ENCODE results near the gene CYP4F22. TPM values are rescaled to one million over a fixed set of nuclear protein-coding genes. Genes with fewer than 3 reads are reported as not detected.
"Not testable (repeated sequence)": the region's sequence is repeated elsewhere in the genome, so short reads cannot be mapped to it uniquely, and the experiment has no call there.

The CYP4F22 gene
- polyA plus RNA-seq, 3 donors: 0.08 to 1.1 (median 0.33) TPM

GRCh38 chr19:15511671-15512424 is 3.5 kb downstream of the CYP4F22 start:
- intact Hi-C loops (cut with micrococcal nuclease): no loop called here
- no peak for TF ChIP-seq CTCF (IDR thresholded peaks at IDR 0.05)
- peaks cover 3 to 4% of the 10 kb centered on the region in 2 donors for H3K36me3 Mint-ChIP-seq
- Histone ChIP-seq H3K9me3 (replicated peaks in 1 of 2; ENCODE audit: control insufficient read depth in 1 of 2, insufficient read depth in 1 of 2, low read length in 2 of 2) (peaks cover 11 to 17% of the 10 kb centered on the region in 2 donors), H3K27me3 (ENCODE audit: control insufficient read depth in 2 of 2, insufficient read depth in 2 of 2, low read length in 2 of 2) (peaks cover 15 to 28% of the 10 kb centered on the region in 2 donors), H3K4me3 (replicated peaks in 1 of 3; ENCODE audit: low read depth in 2 of 3, low read length in 3 of 3) (no peak overlapping the region), H3K9ac (ENCODE audit: insufficient read depth, low read length, poor library complexity, severe bottlenecking) (no peak overlapping the region), H3K79me2 (ENCODE audit: insufficient read depth, low read length) (no peaks in the 10 kb centered on the region), H3K27ac (ENCODE audit: low read depth in 1 of 2, low read length in 2 of 2) (no peak overlapping the region), H3K4me1 (ENCODE audit: control insufficient read depth in 1 of 2, insufficient read depth in 2 of 2, low read length in 2 of 2) (peaks cover 27 to 38% of the 10 kb centered on the region in 2 donors), H3K4me2 (replicated peaks; ENCODE audit: extremely low read depth, low read length, poor library complexity, severe bottlenecking) (no peak overlapping the region), H3K36me3 (replicated peaks in 1 of 2; ENCODE audit: control insufficient read depth in 1 of 2, insufficient read depth in 2 of 2, low read length in 2 of 2) (no peaks in the 10 kb centered on the region), H4K20me1 (ENCODE audit: insufficient read depth, low read length) (no peaks in the 10 kb centered on the region), H2AFZ (ENCODE audit: insufficient read depth, low read depth, low read length, poor library complexity, severe bottlenecking) (no peak overlapping the region)
- peaks cover 29% of the 10 kb centered on the region for H3K4me1 Mint-ChIP-seq
- no peak for DNase-seq
- peaks cover 34 to 38% (median 34%) of the 10 kb centered on the region in 3 donors for H3K27me3 Mint-ChIP-seq (ENCODE audit: low read depth in 3 of 3)
- 97% methylated on average over 6 of the region's 19 CpGs for WGBS (ENCODE audit: insufficient coverage)
- H3K4me3 Mint-ChIP-seq: no peak overlapping the region
- H3K27ac Mint-ChIP-seq: no peak overlapping the region
- H3K9me3 Mint-ChIP-seq: peaks cover 6 to 28% (median 20%) of the 10 kb centered on the region in 7 donors

GRCh38 chr19:15515227-15515625 is 6.9 kb downstream of the CYP4F22 start:
- Mint-ChIP-seq H3K4me1 (peaks cover 15% of the 10 kb centered on the region), H3K27me3 (ENCODE audit: low read depth in 3 of 3) (peaks cover 3 to 15% (median 5%) of the 10 kb centered on the region in 3 donors), H3K4me3 (peak overlapping the region in 1 of 2 donors; percentile 82), H3K27ac (peak overlapping the region; percentile 88 to 94 (median 91)), H3K9me3 (peaks cover 14 to 40% (median 33%) of the 10 kb centered on the region in 7 donors)
- DNase-seq; H3K79me2 ChIP-seq (ENCODE audit: insufficient read depth, low read length); H4K20me1 ChIP-seq (ENCODE audit: insufficient read depth, low read length); H3K36me3 ChIP-seq (replicated peaks in 1 of 2; ENCODE audit: control insufficient read depth in 1 of 2, insufficient read depth in 2 of 2, low read length in 2 of 2); H3K36me3 Mint-ChIP-seq; H3K27me3 ChIP-seq (ENCODE audit: control insufficient read depth in 2 of 2, insufficient read depth in 2 of 2, low read length in 2 of 2); intact Hi-C loops (cut with micrococcal nuclease): not testable (repeated sequence)
- peak overlapping the region; percentile 76 to 80 for H3K27ac ChIP-seq (ENCODE audit: low read depth in 1 of 2, low read length in 2 of 2)
- peaks cover 16 to 20% of the 10 kb centered on the region in 2 donors for H3K4me1 ChIP-seq (ENCODE audit: control insufficient read depth in 1 of 2, insufficient read depth in 2 of 2, low read length in 2 of 2)
- H3K4me3 ChIP-seq (replicated peaks in 1 of 3; ENCODE audit: low read depth in 2 of 3, low read length in 3 of 3): peak overlapping the region in 1 of 3 experiments; percentile 36
- WGBS (ENCODE audit: insufficient coverage): 97% methylated on average over 7 of the region's 9 CpGs
- peak overlapping the region; percentile 19 for H3K9ac ChIP-seq (ENCODE audit: insufficient read depth, low read length, poor library complexity, severe bottlenecking)
- peaks cover 23 to 29% of the 10 kb centered on the region in 2 donors for H3K9me3 ChIP-seq (replicated peaks in 1 of 2; ENCODE audit: control insufficient read depth in 1 of 2, insufficient read depth in 1 of 2, low read length in 2 of 2)
- H3K4me2 ChIP-seq (replicated peaks; ENCODE audit: extremely low read depth, low read length, poor library complexity, severe bottlenecking): peak overlapping the region; percentile 61
- peak overlapping the region; percentile 57 for H2AFZ ChIP-seq (ENCODE audit: insufficient read depth, low read depth, low read length, poor library complexity, severe bottlenecking)

All from CD14-positive monocyte (primary cell).